ENCODE results near the gene C3. TPM values are rescaled to one million over a fixed set of nuclear protein-coding genes. Genes with fewer than 3 reads are reported as not detected.

The C3 gene
- total and polyA plus RNA-seq, 2 donors from 2014 or later = 452 to 3,831 TPM

DNA sequence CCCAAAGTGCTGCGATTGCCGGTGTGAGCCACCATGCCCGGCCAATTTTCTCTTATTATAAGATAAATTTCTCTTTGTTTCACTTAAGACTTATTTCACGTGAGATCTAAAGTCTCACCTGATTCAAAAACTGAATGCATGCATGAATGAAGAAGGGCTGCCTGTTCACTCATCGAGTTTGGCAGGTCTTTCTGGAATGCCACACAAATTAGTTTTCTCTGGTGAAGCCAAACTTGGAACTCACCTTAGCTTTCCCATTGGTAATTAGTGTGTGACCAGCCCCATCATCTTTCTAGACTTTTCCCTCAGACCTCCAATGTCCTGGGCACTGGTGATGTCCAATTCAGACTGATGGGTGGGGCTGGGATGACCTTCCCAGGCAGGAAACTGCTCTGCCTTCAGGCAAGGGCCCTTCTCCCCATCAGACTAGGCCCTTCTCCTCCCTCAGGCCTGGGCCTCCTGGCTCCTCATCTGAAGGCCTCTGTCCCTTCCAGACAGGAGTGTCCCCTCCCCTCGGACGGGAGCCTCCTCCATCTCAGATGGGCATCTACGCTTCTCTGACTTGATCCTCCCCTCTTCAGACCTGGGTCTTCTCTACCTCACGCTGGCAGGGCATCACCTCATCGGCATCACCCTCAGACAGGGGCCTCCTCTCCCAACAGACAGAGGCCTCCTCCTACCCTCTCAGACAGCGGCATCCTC lies 14.4 kb downstream of the C3 start:
- no peaks in the 10 kb centered on the region for H3K36me3 ChIP-seq (ENCODE audit: control insufficient read depth in 2 of 3, insufficient read depth in 3 of 3, low read length in 3 of 3)
- DNase-seq (peak in 2 of 5 donors; percentile 32 to 41), FAIRE-seq (no peak)
- H3K27me3 ChIP-seq (ENCODE audit: control insufficient read depth, insufficient read depth, low read length) = peaks cover 11% of the 10 kb centered on the region
- no peak overlapping the region for H3K27ac ChIP-seq (ENCODE audit: low read depth in 2 of 2, low read length in 2 of 2)
- intact Hi-C loops (cut with DNase I) = no loop called here
- H3K9me3 ChIP-seq (ENCODE audit: control insufficient read depth in 2 of 3, insufficient read depth in 1 of 3, low read length in 3 of 3) = no peaks in the 10 kb centered on the region
- TF ChIP-seq, protein P1, sequence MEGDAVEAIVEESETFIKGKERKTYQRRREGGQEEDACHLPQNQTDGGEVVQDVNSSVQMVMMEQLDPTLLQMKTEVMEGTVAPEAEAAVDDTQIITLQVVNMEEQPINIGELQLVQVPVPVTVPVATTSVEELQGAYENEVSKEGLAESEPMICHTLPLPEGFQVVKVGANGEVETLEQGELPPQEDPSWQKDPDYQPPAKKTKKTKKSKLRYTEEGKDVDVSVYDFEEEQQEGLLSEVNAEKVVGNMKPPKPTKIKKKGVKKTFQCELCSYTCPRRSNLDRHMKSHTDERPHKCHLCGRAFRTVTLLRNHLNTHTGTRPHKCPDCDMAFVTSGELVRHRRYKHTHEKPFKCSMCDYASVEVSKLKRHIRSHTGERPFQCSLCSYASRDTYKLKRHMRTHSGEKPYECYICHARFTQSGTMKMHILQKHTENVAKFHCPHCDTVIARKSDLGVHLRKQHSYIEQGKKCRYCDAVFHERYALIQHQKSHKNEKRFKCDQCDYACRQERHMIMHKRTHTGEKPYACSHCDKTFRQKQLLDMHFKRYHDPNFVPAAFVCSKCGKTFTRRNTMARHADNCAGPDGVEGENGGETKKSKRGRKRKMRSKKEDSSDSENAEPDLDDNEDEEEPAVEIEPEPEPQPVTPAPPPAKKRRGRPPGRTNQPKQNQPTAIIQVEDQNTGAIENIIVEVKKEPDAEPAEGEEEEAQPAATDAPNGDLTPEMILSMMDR (IDR thresholded peaks at IDR 0.05; ENCODE audit: borderline replicate concordance, extremely low read depth, insufficient read depth) = no peak
- no peak overlapping the region for H3K9ac ChIP-seq (ENCODE audit: low read length in 3 of 3)
- no peak overlapping the region for H3K4me3 ChIP-seq (ENCODE audit: low read length in 3 of 3)
- H3K4me1 ChIP-seq (ENCODE audit: control insufficient read depth in 2 of 3, insufficient read depth in 2 of 3, low read depth in 1 of 3, low read length in 3 of 3) = no peaks in the 10 kb centered on the region

GRCh38 chr19:6700586-6701316 lies 19.7 kb downstream of the C3 start:
- H3K27ac ChIP-seq (ENCODE audit: low read depth in 2 of 2, low read length in 2 of 2) = no peak overlapping the region
- no peaks in the 10 kb centered on the region for H3K4me1 ChIP-seq (ENCODE audit: control insufficient read depth in 2 of 3, insufficient read depth in 2 of 3, low read depth in 1 of 3, low read length in 3 of 3)
- no peak overlapping the region for H3K9ac ChIP-seq (ENCODE audit: low read length in 3 of 3)
- DNase-seq (peak in 1 of 5 donors; percentile 14), FAIRE-seq (no peak)
- no peaks in the 10 kb centered on the region for H3K36me3 ChIP-seq (ENCODE audit: control insufficient read depth in 2 of 3, insufficient read depth in 3 of 3, low read length in 3 of 3)
- H3K9me3 ChIP-seq (ENCODE audit: control insufficient read depth in 2 of 3, insufficient read depth in 1 of 3, low read length in 3 of 3) = no peaks in the 10 kb centered on the region
- no peaks in the 10 kb centered on the region for H3K27me3 ChIP-seq (ENCODE audit: control insufficient read depth, insufficient read depth, low read length)
- TF ChIP-seq, protein P1 (IDR thresholded peaks at IDR 0.05; ENCODE audit: borderline replicate concordance, extremely low read depth, insufficient read depth) = no peak
- intact Hi-C loops (cut with DNase I) = no loop called here
- no peak overlapping the region for H3K4me3 ChIP-seq (ENCODE audit: low read length in 3 of 3)

DNA sequence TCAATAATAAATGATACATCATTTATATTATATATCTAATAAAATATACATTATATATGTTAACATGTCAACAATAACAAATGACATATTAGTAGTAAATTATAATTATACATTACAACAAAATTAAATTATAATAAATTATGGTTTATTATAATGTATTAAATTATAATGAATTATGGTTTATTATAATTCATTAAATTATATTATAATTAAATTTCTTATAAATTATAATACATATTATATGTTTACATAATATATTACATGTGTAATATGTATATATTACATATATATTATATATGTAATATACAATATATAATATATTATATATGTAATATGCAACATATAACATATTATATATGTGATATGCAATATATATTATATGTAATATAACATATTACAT lies 20.5 kb downstream of the C3 start:
- no peaks in the 10 kb centered on the region for H3K4me1 ChIP-seq (ENCODE audit: control insufficient read depth in 2 of 3, insufficient read depth in 2 of 3, low read depth in 1 of 3, low read length in 3 of 3)
- TF ChIP-seq, protein P1 (IDR thresholded peaks at IDR 0.05; ENCODE audit: borderline replicate concordance, extremely low read depth, insufficient read depth) = no peak
- no peak for FAIRE-seq
- DNase-seq = no peak
- H3K9ac ChIP-seq (ENCODE audit: low read length in 3 of 3) = no peak overlapping the region
- H3K4me3 ChIP-seq (ENCODE audit: low read length in 3 of 3) = no peak overlapping the region
- intact Hi-C loops (cut with DNase I) = no loop called here
- H3K27me3 ChIP-seq (ENCODE audit: control insufficient read depth, insufficient read depth, low read length) = no peaks in the 10 kb centered on the region
- H3K27ac ChIP-seq (ENCODE audit: low read depth in 2 of 2, low read length in 2 of 2) = no peak overlapping the region
- H3K9me3 ChIP-seq (ENCODE audit: control insufficient read depth in 2 of 3, insufficient read depth in 1 of 3, low read length in 3 of 3) = no peaks in the 10 kb centered on the region
- H3K36me3 ChIP-seq (ENCODE audit: control insufficient read depth in 2 of 3, insufficient read depth in 3 of 3, low read length in 3 of 3) = no peaks in the 10 kb centered on the region

Measured in kidney (tissue), 14 donors.